ENCODE results near the gene ME3. TPM values are rescaled to one million over a fixed set of nuclear protein-coding genes. Genes with fewer than 3 reads are reported as not detected.
"Not testable (repeated sequence)": the region's sequence is repeated elsewhere in the genome, so short reads cannot be mapped to it uniquely, and the experiment has no call there.

ME3 gene
- polyA plus RNA-seq, 4 donors: 5.1 to 21.4 (median 7.3) TPM

GRCh38 chr11:86619428-86619827 is 53.0 kb downstream of the ME3 start:
- FAIRE-seq; H3K27ac ChIP-seq (ENCODE audit: low read depth in 1 of 3, low read length in 2 of 3); DNase-seq; H3K36me3 ChIP-seq (ENCODE audit: control insufficient read depth in 3 of 3, insufficient read depth in 2 of 3, low read depth in 1 of 3, low read length in 3 of 3); H3K4me3 ChIP-seq (ENCODE audit: low read depth in 1 of 3, low read length in 3 of 3); H3K9me3 ChIP-seq (ENCODE audit: control insufficient read depth in 2 of 2, insufficient read depth in 1 of 2, low read depth in 1 of 2, low read length in 1 of 2); H3K27me3 ChIP-seq (ENCODE audit: control insufficient read depth in 3 of 3, insufficient read depth in 3 of 3, low read length in 3 of 3); H3K4me1 ChIP-seq (ENCODE audit: control insufficient read depth in 3 of 3, insufficient read depth in 2 of 3, low read depth in 1 of 3, low read length in 2 of 3): not testable (repeated sequence)
- 76 to 84% (median 79%) methylated on average over 3 of the region's 3 CpGs for WGBS, 3 donors

GRCh38 chr11:86617502-86617901 is 54.9 kb downstream of the ME3 start:
- no peak overlapping the region for H3K4me3 ChIP-seq (ENCODE audit: low read depth in 1 of 3, low read length in 3 of 3)
- no peak for DNase-seq

GRCh38 chr11:86615487-86615886 is 56.9 kb downstream of the ME3 start:
- FAIRE-seq (no peak), DNase-seq (no peak)
- no peaks in the 10 kb centered on the region for H3K9me3 ChIP-seq (ENCODE audit: control insufficient read depth in 2 of 2, insufficient read depth in 1 of 2, low read depth in 1 of 2, low read length in 1 of 2)
- no peaks in the 10 kb centered on the region for H3K27me3 ChIP-seq (ENCODE audit: control insufficient read depth in 3 of 3, insufficient read depth in 3 of 3, low read length in 3 of 3)
- no peaks in the 10 kb centered on the region for H3K36me3 ChIP-seq (ENCODE audit: control insufficient read depth in 3 of 3, insufficient read depth in 2 of 3, low read depth in 1 of 3, low read length in 3 of 3)
- no peak overlapping the region for H3K4me3 ChIP-seq (ENCODE audit: low read depth in 1 of 3, low read length in 3 of 3)
- no peaks in the 10 kb centered on the region for H3K4me1 ChIP-seq (ENCODE audit: control insufficient read depth in 3 of 3, insufficient read depth in 2 of 3, low read depth in 1 of 3, low read length in 2 of 3)
- H3K27ac ChIP-seq (ENCODE audit: low read depth in 1 of 3, low read length in 2 of 3): no peak overlapping the region

More at GRCh38 chr11:86617502-86617901, 54.9 kb downstream of the ME3 start:
- Histone ChIP-seq H3K4me1 (ENCODE audit: control insufficient read depth in 3 of 3, insufficient read depth in 2 of 3, low read depth in 1 of 3, low read length in 2 of 3) (no peaks in the 10 kb centered on the region), H3K36me3 (ENCODE audit: control insufficient read depth in 3 of 3, insufficient read depth in 2 of 3, low read depth in 1 of 3, low read length in 3 of 3) (no peaks in the 10 kb centered on the region), H3K9me3 (ENCODE audit: control insufficient read depth in 2 of 2, insufficient read depth in 1 of 2, low read depth in 1 of 2, low read length in 1 of 2) (no peaks in the 10 kb centered on the region), H3K27ac (ENCODE audit: low read depth in 1 of 3, low read length in 2 of 3) (no peak overlapping the region), H3K27me3 (ENCODE audit: control insufficient read depth in 3 of 3, insufficient read depth in 3 of 3, low read length in 3 of 3) (no peaks in the 10 kb centered on the region)
- FAIRE-seq: no peak

- FAIRE-seq (no peak), DNase-seq (no peak)
- WGBS, 3 donors: 78 to 86% (median 84%) methylated on average over 5 of the region's 5 CpGs
- H3K27me3 ChIP-seq (ENCODE audit: control insufficient read depth in 3 of 3, insufficient read depth in 3 of 3, low read length in 3 of 3): no peaks in the 10 kb centered on the region
- H3K9me3 ChIP-seq (ENCODE audit: control insufficient read depth in 2 of 2, insufficient read depth in 1 of 2, low read depth in 1 of 2, low read length in 1 of 2): no peaks in the 10 kb centered on the region
- no peaks in the 10 kb centered on the region for H3K36me3 ChIP-seq (ENCODE audit: control insufficient read depth in 3 of 3, insufficient read depth in 2 of 3, low read depth in 1 of 3, low read length in 3 of 3)
- H3K4me3 ChIP-seq (ENCODE audit: low read depth in 1 of 3, low read length in 3 of 3): no peak overlapping the region
- H3K27ac ChIP-seq (ENCODE audit: low read depth in 1 of 3, low read length in 2 of 3): no peak overlapping the region
- peaks cover 0 to 6% (median 0%) of the 10 kb centered on the region in 3 donors for H3K4me1 ChIP-seq (ENCODE audit: control insufficient read depth in 3 of 3, insufficient read depth in 2 of 3, low read depth in 1 of 3, low read length in 2 of 3)
Measured at GRCh38 chr11:86610559-86611341, 61.7 kb downstream of the ME3 start.

GRCh38 chr11:86608251-86608799 is 64.1 kb downstream of the ME3 start:
- no peaks in the 10 kb centered on the region for H3K9me3 ChIP-seq (ENCODE audit: control insufficient read depth in 2 of 2, insufficient read depth in 1 of 2, low read depth in 1 of 2, low read length in 1 of 2)
- H3K27ac ChIP-seq (ENCODE audit: low read depth in 1 of 3, low read length in 2 of 3): no peak overlapping the region
- peaks cover 0 to 10% (median 0%) of the 10 kb centered on the region in 3 donors for H3K4me1 ChIP-seq (ENCODE audit: control insufficient read depth in 3 of 3, insufficient read depth in 2 of 3, low read depth in 1 of 3, low read length in 2 of 3)
- DNase-seq: peak; percentile 76 to 78
- no peak for FAIRE-seq
- WGBS, 3 donors: 15 to 23% (median 22%) methylated on average over 7 of the region's 7 CpGs
- no peaks in the 10 kb centered on the region for H3K27me3 ChIP-seq (ENCODE audit: control insufficient read depth in 3 of 3, insufficient read depth in 3 of 3, low read length in 3 of 3)
- no peaks in the 10 kb centered on the region for H3K36me3 ChIP-seq (ENCODE audit: control insufficient read depth in 3 of 3, insufficient read depth in 2 of 3, low read depth in 1 of 3, low read length in 3 of 3)
- H3K4me3 ChIP-seq (ENCODE audit: low read depth in 1 of 3, low read length in 3 of 3): no peak overlapping the region

GRCh38 chr11:86606836-86607481 is 65.5 kb downstream of the ME3 start:
- Histone ChIP-seq H3K4me3 (ENCODE audit: low read depth in 1 of 3, low read length in 3 of 3) (no peak overlapping the region), H3K4me1 (ENCODE audit: control insufficient read depth in 3 of 3, insufficient read depth in 2 of 3, low read depth in 1 of 3, low read length in 2 of 3) (peaks cover 0 to 10% (median 0%) of the 10 kb centered on the region in 3 donors), H3K36me3 (ENCODE audit: control insufficient read depth in 3 of 3, insufficient read depth in 2 of 3, low read depth in 1 of 3, low read length in 3 of 3) (no peaks in the 10 kb centered on the region), H3K9me3 (ENCODE audit: control insufficient read depth in 2 of 2, insufficient read depth in 1 of 2, low read depth in 1 of 2, low read length in 1 of 2) (no peaks in the 10 kb centered on the region), H3K27me3 (ENCODE audit: control insufficient read depth in 3 of 3, insufficient read depth in 3 of 3, low read length in 3 of 3) (no peaks in the 10 kb centered on the region), H3K27ac (ENCODE audit: low read depth in 1 of 3, low read length in 2 of 3) (no peak overlapping the region)
- 57 to 87% (median 82%) methylated on average over 1 of the region's 1 CpG for WGBS, 3 donors
- FAIRE-seq: no peak
- no peak for DNase-seq

- 85 to 91% (median 86%) methylated on average over 3 of the region's 3 CpGs for WGBS, 3 donors
- Histone ChIP-seq H3K4me3 (ENCODE audit: low read depth in 1 of 3, low read length in 3 of 3) (no peak overlapping the region), H3K27me3 (ENCODE audit: control insufficient read depth in 3 of 3, insufficient read depth in 3 of 3, low read length in 3 of 3) (no peaks in the 10 kb centered on the region), H3K27ac (ENCODE audit: low read depth in 1 of 3, low read length in 2 of 3) (no peak overlapping the region), H3K4me1 (ENCODE audit: control insufficient read depth in 3 of 3, insufficient read depth in 2 of 3, low read depth in 1 of 3, low read length in 2 of 3) (peaks cover 0 to 10% (median 0%) of the 10 kb centered on the region in 3 donors), H3K9me3 (ENCODE audit: control insufficient read depth in 2 of 2, insufficient read depth in 1 of 2, low read depth in 1 of 2, low read length in 1 of 2) (no peaks in the 10 kb centered on the region), H3K36me3 (ENCODE audit: control insufficient read depth in 3 of 3, insufficient read depth in 2 of 3, low read depth in 1 of 3, low read length in 3 of 3) (no peaks in the 10 kb centered on the region)
- no peak for DNase-seq
- no peak for FAIRE-seq
Measured at GRCh38 chr11:86606270-86606835, 66.1 kb downstream of the ME3 start.

GRCh38 chr11:86596861-86597586 is 75.4 kb downstream of the ME3 start:
- peaks cover 0 to 16% (median 1%) of the 10 kb centered on the region in 3 donors for H3K4me1 ChIP-seq (ENCODE audit: control insufficient read depth in 3 of 3, insufficient read depth in 2 of 3, low read depth in 1 of 3, low read length in 2 of 3)
- H3K36me3 ChIP-seq (ENCODE audit: control insufficient read depth in 3 of 3, insufficient read depth in 2 of 3, low read depth in 1 of 3, low read length in 3 of 3): no peaks in the 10 kb centered on the region
- H3K4me3 ChIP-seq (ENCODE audit: low read depth in 1 of 3, low read length in 3 of 3): no peak overlapping the region
- WGBS, 3 donors: 68 to 88% (median 84%) methylated on average over 5 of the region's 5 CpGs
- FAIRE-seq: no peak
- no peak for DNase-seq
- H3K27ac ChIP-seq (ENCODE audit: low read depth in 1 of 3, low read length in 2 of 3): no peak overlapping the region
- H3K9me3 ChIP-seq (ENCODE audit: control insufficient read depth in 2 of 2, insufficient read depth in 1 of 2, low read depth in 1 of 2, low read length in 1 of 2): peaks cover 0 to 11% of the 10 kb centered on the region in 2 donors
- H3K27me3 ChIP-seq (ENCODE audit: control insufficient read depth in 3 of 3, insufficient read depth in 3 of 3, low read length in 3 of 3): no peaks in the 10 kb centered on the region
